HepG2 (cell line): ENCODE measurements around the gene UTP11. TPM values are rescaled to one million over a fixed set of nuclear protein-coding genes. Genes with fewer than 3 reads are reported as not detected.

Experiments used
- AKNA ChIP-seq: sonication (generic); formaldehyde crosslinking; IDR thresholded peaks from 2 replicates; pipeline ENCODE4 v1.4.0; 2020; ENCODE audit warnings: missing genetic modification reagents, borderline replicate concordance
- CREM ChIP-seq, 2 experiments: sonication (generic) in 1 of 2; formaldehyde crosslinking in 1 of 2; IDR thresholded peaks; 2 replicates each; pipeline versions ENCODE4 v1.4.0 to v1.6.1; 2016 to 2020; ENCODE audit warnings: antibody characterized with exemption in 1 of 2, mild to moderate bottlenecking in 1 of 2, missing genetic modification reagents in 1 of 2
- ELK4 ChIP-seq: sonication (generic); formaldehyde crosslinking; IDR thresholded peaks from 2 replicates; pipeline ENCODE4 v1.9.0; 2021; ENCODE audit warnings: missing genetic modification reagents, borderline replicate concordance
- GMEB2 ChIP-seq: IDR thresholded peaks from 2 replicates; pipeline ENCODE4 v1.6.1; 2016; ENCODE audit warnings: missing biosample characterization, missing genetic modification reagents, low read depth
- PTBP1 ChIP-seq: fragments of 200-400 bp; formaldehyde crosslinking; IDR thresholded peaks from 2 replicates; pipeline ENCODE4 v1.6.1; 2018; ENCODE audit warnings: low read length, low read depth; ENCODE audit not compliant: poor library complexity, severe bottlenecking
- SMARCC2 ChIP-seq: fragments of 450-650 bp; IDR thresholded peaks from 2 replicates; pipeline ENCODE4 v1.6.1; 2017; ENCODE audit warnings: antibody characterized with exemption, mild to moderate bottlenecking
- STAT6 ChIP-seq: sonication (generic); formaldehyde crosslinking; IDR thresholded peaks from 2 replicates; pipeline ENCODE4 v1.4.0; 2020; ENCODE audit warnings: missing genetic modification reagents, mild to moderate bottlenecking, borderline replicate concordance
- U2AF1 ChIP-seq: fragments of 200-400 bp; formaldehyde crosslinking; optimal IDR thresholded peaks from 2 replicates; pipeline ENCODE3; 2017; ENCODE audit warnings: mild to moderate bottlenecking, low read depth, low read length
- ZBTB14 ChIP-seq: sonication (generic); formaldehyde crosslinking; IDR thresholded peaks from 2 replicates; pipeline ENCODE4 v1.4.0; 2020; ENCODE audit warnings: missing genetic modification reagents
- ZFX ChIP-seq: sonication (generic); formaldehyde crosslinking; IDR thresholded peaks from 2 replicates; pipeline ENCODE4 v1.4.0; 2020; ENCODE audit warnings: mild to moderate bottlenecking, low read depth, missing genetic modification reagents, moderate library complexity
- ZNF251 ChIP-seq: sonication (generic); formaldehyde crosslinking; IDR thresholded peaks from 2 replicates; pipeline ENCODE4 v1.9.0; 2021; ENCODE audit warnings: mild to moderate bottlenecking, missing genetic modification reagents
- ZNF556 ChIP-seq: sonication (generic); formaldehyde crosslinking; IDR thresholded peaks from 2 replicates; pipeline ENCODE4 v1.4.0; 2020; ENCODE audit warnings: mild to moderate bottlenecking, missing genetic modification reagents, borderline replicate concordance
- ZNF576 ChIP-seq: sonication (generic); formaldehyde crosslinking; IDR thresholded peaks from 2 replicates; pipeline ENCODE4 v1.4.0; 2020; ENCODE audit warnings: mild to moderate bottlenecking, missing genetic modification reagents
- polyA plus RNA-seq, 8 experiments: library from polyadenylated mRNA; depleted of rRNA in 3 of 8; stranded (reverse) in 7 of 8; unstranded in 1 of 8; fragments of >200 nt; fragmentation: Illumina TruSeq in 4 of 8; extraction: Trizol in 4 of 8; gene quantifications; 2 replicates each; pipeline versions ENCODE4 v1.2.1 to v1.2.3, GENCODE V29; 2011 to 2016; ENCODE audit warnings: low read depth in 4 of 8, missing spikeins in 1 of 8, mixed read lengths in 1 of 8; ENCODE audit not compliant: insufficient read depth in 1 of 8
- total RNA-seq, 5 experiments: library from RNA; depleted of rRNA; stranded (reverse); fragments of >200 nt; fragmentation: Illumina TruSeq; extraction: Trizol; gene quantifications; 2 replicates each; pipeline ENCODE4 v1.2.3, GENCODE V29; 2016; ENCODE audit warnings: low read depth in 1 of 5

The UTP11 gene
- total and polyA plus RNA-seq, 2 of the 13 experiments (the other 11 are each of a cell fraction or from before 2014, with no cell fraction given) = 13.5 to 44.8 TPM

GRCh38 chr1:38012363-38013226 is at the start of gene UTP11 (continued):
- TF ChIP-seq GMEB2 (CRISPR knock-in tag) (peak; percentile 22; the same call in 1 of the 2 replicates), ELK4 (CRISPR knock-in tag) (no peak; the same call in 1 of the 2 replicates), ZFX (CRISPR knock-in tag) (peak; percentile 90), ZBTB14 (CRISPR knock-in tag) (no peak; the same call in 1 of the 2 replicates), SMARCC2 (no peak), PTBP1 (no peak), U2AF1 (peak; percentile 49), ZNF251 (CRISPR knock-in tag) (no peak), ZNF576 (0 out of 2 replicates have a peak, but pooled peaks have one; percentile 45), ZNF556 (CRISPR knock-in tag) (peak; percentile 53), CREM (IDR thresholded peaks at IDR 0.05) (peak; percentile 99), CREM (CRISPR knock-in tag; IDR thresholded peaks at IDR 0.05) (0 out of 2 replicates have a peak, but pooled peaks have one; percentile 42), STAT6 (CRISPR knock-in tag) (peak; percentile 84; the same call in 1 of the 2 replicates), AKNA (peak; percentile 92; the same call in 1 of the 2 replicates)
